HepG2 (cell line): Measurements from ENCODE around the gene PLCD4. TPM values are rescaled to one million over a fixed set of nuclear protein-coding genes. Genes with fewer than 3 reads are reported as not detected.

Experiments used
- ATF7 ChIP-seq, 2 experiments: fragments of 450-650 bp in 1 of 2; sonication (generic) in 1 of 2; formaldehyde crosslinking in 1 of 2; IDR thresholded peaks; 2 replicates each; pipeline versions ENCODE4 v1.4.0 to v1.6.1; 2016 to 2020; ENCODE audit warnings: antibody characterized with exemption in 1 of 2, mild to moderate bottlenecking in 1 of 2, missing genetic modification reagents in 1 of 2
- CBX5 ChIP-seq: sonication (generic); formaldehyde crosslinking; IDR thresholded peaks from 2 replicates; pipeline ENCODE4 v1.4.0; 2020; ENCODE audit warnings: missing genetic modification reagents, borderline replicate concordance
- DMAP1 ChIP-seq: IDR thresholded peaks from 2 replicates; pipeline ENCODE4 v1.6.1; 2016
- FOXK2 ChIP-seq: fragments of 450-650 bp; IDR thresholded peaks from 2 replicates; pipeline ENCODE4 v1.6.1; 2016
- FOXP1 ChIP-seq, 2 experiments: fragments of 450-650 bp in 1 of 2; IDR thresholded peaks; 2 replicates each; pipeline ENCODE4 v1.6.1; 2017 to 2018; ENCODE audit warnings: antibody characterized with exemption in 1 of 2
- HCFC1 ChIP-seq: fragments of 150-350 bp; IDR thresholded peaks from 2 replicates; pipeline ENCODE4 v1.6.1; 2014; ENCODE audit warnings: low read depth, low read length
- MED1 ChIP-seq: sonication (generic); formaldehyde crosslinking; IDR thresholded peaks from 2 replicates; pipeline ENCODE4 v1.4.0; 2020; ENCODE audit warnings: missing genetic modification reagents
- MYC ChIP-seq: sonication (generic); formaldehyde crosslinking; IDR thresholded peaks from 2 replicates; pipeline ENCODE4 v1.9.0; 2021; ENCODE audit warnings: missing genetic modification reagents, borderline replicate concordance
- RBFOX2 ChIP-seq: fragments of 200-400 bp; formaldehyde crosslinking; IDR thresholded peaks from 2 replicates; pipeline ENCODE4 v1.6.1; 2017; ENCODE audit warnings: low read depth, mild to moderate bottlenecking, low read length
- ZKSCAN8 ChIP-seq: IDR thresholded peaks from 2 replicates; pipeline ENCODE4 v1.6.1; 2016; ENCODE audit warnings: borderline replicate concordance, missing genetic modification reagents, missing compliant biosample characterization
- ZNF383 ChIP-seq: sonication (generic); formaldehyde crosslinking; IDR thresholded peaks from 2 replicates; pipeline ENCODE4 v1.4.0; 2020; ENCODE audit warnings: missing genetic modification reagents, mild to moderate bottlenecking, borderline replicate concordance
- ZNF550 ChIP-seq: sonication (generic); formaldehyde crosslinking; IDR thresholded peaks from 2 replicates; pipeline ENCODE4 v1.4.0; 2020; ENCODE audit warnings: mild to moderate bottlenecking, missing genetic modification reagents, borderline replicate concordance
- ZNF619 ChIP-seq: sonication (generic); formaldehyde crosslinking; IDR thresholded peaks from 2 replicates; pipeline ENCODE4 v1.4.0; 2020; ENCODE audit warnings: mild to moderate bottlenecking, missing genetic modification reagents
- polyA plus RNA-seq, 8 experiments: library from polyadenylated mRNA; depleted of rRNA in 3 of 8; stranded (reverse) in 7 of 8; unstranded in 1 of 8; fragments of >200 nt; fragmentation: Illumina TruSeq in 4 of 8; extraction: Trizol in 4 of 8; gene quantifications; 2 replicates each; pipeline versions ENCODE4 v1.2.1 to v1.2.3, GENCODE V29; 2011 to 2016; ENCODE audit warnings: low read depth in 4 of 8, missing spikeins in 1 of 8, mixed read lengths in 1 of 8; ENCODE audit not compliant: insufficient read depth in 1 of 8
- total RNA-seq, 5 experiments: library from RNA; depleted of rRNA; stranded (reverse); fragments of >200 nt; fragmentation: Illumina TruSeq; extraction: Trizol; gene quantifications; 2 replicates each; pipeline ENCODE4 v1.2.3, GENCODE V29; 2016; ENCODE audit warnings: low read depth in 1 of 5
- TF ChIP-seq, protein P1 (sequence below): sonication (generic); formaldehyde crosslinking; IDR thresholded peaks from 2 replicates; pipeline ENCODE4 v1.5.1; 2020; ENCODE audit warnings: mild to moderate bottlenecking, missing genetic modification reagents, moderate library complexity
- TF ChIP-seq, protein P2 (sequence below): sonication (generic); formaldehyde crosslinking; IDR thresholded peaks from 2 replicates; pipeline ENCODE4 v1.4.0; 2020; ENCODE audit warnings: missing genetic modification reagents, low read depth, mild to moderate bottlenecking, borderline replicate concordance
- TF ChIP-seq, protein P3 (sequence below): IDR thresholded peaks from 2 replicates; pipeline ENCODE4 v1.6.1; 2016; ENCODE audit warnings: missing genetic modification reagents, missing compliant biosample characterization
- TF ChIP-seq, protein P4 (sequence below): sonication (generic); formaldehyde crosslinking; IDR thresholded peaks from 2 replicates; pipeline ENCODE4 v1.9.0; 2022; ENCODE audit warnings: missing genetic modification reagents, mild to moderate bottlenecking, borderline replicate concordance
- TF ChIP-seq, protein P5 (sequence below): sonication (generic); formaldehyde crosslinking; IDR thresholded peaks from 2 replicates; pipeline ENCODE4 v1.5.0; 2020; ENCODE audit warnings: missing genetic modification reagents, mild to moderate bottlenecking, borderline replicate concordance
- TF ChIP-seq, protein P6 (sequence below): sonication (generic); formaldehyde crosslinking; IDR thresholded peaks from 2 replicates; pipeline ENCODE4 v1.4.0; 2020; ENCODE audit warnings: missing genetic modification reagents

The PLCD4 gene
- total and polyA plus RNA-seq, 2 of the 13 experiments (the other 11 are each of a cell fraction or from before 2014, with no cell fraction given): 0.26 TPM; not detected in 1

DNA sequence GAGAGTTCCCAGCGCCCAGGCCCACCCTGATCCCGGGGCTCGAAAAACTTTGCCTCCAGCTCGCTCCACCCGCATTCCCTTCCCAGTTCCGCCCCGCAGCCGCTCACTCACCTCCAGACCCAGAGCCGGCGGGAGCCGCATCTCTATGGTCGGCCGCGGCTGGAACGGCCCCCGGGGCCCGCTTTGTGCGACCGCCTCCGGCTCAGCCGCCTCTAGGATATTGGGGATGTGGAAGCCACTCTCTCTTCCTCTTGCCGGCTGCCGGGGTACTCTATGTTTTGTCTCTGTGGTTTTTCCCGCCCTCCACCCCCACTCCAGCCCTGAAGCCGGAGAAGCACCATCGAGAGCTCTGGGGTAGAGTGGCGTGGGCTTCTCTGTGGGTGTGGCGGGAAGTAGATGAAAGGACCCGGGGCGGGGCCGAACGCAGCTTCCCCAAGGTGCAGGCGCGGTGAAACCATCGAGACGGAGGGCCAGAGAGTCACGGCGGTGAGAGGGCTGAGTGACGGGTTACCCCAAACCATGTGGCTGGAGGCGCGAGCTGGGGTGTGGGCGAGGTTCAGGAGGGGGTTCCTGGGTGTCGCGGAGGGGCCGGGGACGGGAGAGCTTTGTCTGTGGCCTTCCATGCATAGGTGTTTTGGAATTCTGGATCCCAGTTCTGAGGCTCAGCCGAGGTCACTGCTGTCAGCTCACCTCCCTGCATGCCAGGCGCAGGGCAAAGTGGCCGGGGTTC is 51.7 kb downstream of the PLCD4 start, which contains the start of the genes BCS1L and ZNF142 (continued):
- no peak for TF ChIP-seq ATF7 (IDR thresholded peaks at IDR 0.05)
- TF ChIP-seq ATF7 (CRISPR knock-in tag; IDR thresholded peaks at IDR 0.05): no peak; the same call in 1 of the 2 replicates
- peak; percentile 40 for TF ChIP-seq HCFC1
- TF ChIP-seq, protein P1, sequence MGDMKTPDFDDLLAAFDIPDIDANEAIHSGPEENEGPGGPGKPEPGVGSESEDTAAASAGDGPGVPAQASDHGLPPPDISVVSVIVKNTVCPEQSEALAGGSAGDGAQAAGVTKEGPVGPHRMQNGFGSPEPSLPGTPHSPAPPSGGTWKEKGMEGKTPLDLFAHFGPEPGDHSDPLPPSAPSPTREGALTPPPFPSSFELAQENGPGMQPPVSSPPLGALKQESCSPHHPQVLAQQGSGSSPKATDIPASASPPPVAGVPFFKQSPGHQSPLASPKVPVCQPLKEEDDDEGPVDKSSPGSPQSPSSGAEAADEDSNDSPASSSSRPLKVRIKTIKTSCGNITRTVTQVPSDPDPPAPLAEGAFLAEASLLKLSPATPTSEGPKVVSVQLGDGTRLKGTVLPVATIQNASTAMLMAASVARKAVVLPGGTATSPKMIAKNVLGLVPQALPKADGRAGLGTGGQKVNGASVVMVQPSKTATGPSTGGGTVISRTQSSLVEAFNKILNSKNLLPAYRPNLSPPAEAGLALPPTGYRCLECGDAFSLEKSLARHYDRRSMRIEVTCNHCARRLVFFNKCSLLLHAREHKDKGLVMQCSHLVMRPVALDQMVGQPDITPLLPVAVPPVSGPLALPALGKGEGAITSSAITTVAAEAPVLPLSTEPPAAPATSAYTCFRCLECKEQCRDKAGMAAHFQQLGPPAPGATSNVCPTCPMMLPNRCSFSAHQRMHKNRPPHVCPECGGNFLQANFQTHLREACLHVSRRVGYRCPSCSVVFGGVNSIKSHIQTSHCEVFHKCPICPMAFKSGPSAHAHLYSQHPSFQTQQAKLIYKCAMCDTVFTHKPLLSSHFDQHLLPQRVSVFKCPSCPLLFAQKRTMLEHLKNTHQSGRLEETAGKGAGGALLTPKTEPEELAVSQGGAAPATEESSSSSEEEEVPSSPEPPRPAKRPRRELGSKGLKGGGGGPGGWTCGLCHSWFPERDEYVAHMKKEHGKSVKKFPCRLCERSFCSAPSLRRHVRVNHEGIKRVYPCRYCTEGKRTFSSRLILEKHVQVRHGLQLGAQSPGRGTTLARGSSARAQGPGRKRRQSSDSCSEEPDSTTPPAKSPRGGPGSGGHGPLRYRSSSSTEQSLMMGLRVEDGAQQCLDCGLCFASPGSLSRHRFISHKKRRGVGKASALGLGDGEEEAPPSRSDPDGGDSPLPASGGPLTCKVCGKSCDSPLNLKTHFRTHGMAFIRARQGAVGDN: peak; percentile 88
- peak; percentile 73; the same call in 1 of the 2 replicates for TF ChIP-seq CBX5 (CRISPR knock-in tag)
- peak; percentile 82 for TF ChIP-seq RBFOX2
- no peak for TF ChIP-seq FOXP1 (IDR thresholded peaks at IDR 0.05)
- peak; percentile 16 for TF ChIP-seq FOXP1 (CRISPR knock-in tag; IDR thresholded peaks at IDR 0.05)
- TF ChIP-seq, protein P2, sequence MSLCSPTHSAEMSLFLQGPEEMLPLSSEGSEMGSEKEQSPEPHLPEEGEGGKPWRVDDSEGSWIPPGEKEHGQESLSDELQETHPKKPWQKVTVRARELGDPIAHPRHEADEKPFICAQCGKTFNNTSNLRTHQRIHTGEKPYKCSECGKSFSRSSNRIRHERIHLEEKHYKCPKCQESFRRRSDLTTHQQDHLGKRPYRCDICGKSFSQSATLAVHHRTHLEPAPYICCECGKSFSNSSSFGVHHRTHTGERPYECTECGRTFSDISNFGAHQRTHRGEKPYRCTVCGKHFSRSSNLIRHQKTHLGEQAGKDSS (CRISPR knock-in tag): peak; percentile 89; the same call in 1 of the 2 replicates
- TF ChIP-seq ZNF383 (CRISPR knock-in tag): peak; percentile 87; the same call in 1 of the 2 replicates
- TF ChIP-seq ZKSCAN8 (CRISPR knock-in tag): no peak
- TF ChIP-seq FOXK2: no peak
- TF ChIP-seq ZNF550 (CRISPR knock-in tag): no peak
- TF ChIP-seq, protein P3, sequence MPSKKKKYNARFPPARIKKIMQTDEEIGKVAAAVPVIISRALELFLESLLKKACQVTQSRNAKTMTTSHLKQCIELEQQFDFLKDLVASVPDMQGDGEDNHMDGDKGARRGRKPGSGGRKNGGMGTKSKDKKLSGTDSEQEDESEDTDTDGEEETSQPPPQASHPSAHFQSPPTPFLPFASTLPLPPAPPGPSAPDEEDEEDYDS (CRISPR knock-in tag): peak; percentile 86
- peak; percentile 97 for TF ChIP-seq DMAP1 (CRISPR knock-in tag)
- TF ChIP-seq, protein P4, sequence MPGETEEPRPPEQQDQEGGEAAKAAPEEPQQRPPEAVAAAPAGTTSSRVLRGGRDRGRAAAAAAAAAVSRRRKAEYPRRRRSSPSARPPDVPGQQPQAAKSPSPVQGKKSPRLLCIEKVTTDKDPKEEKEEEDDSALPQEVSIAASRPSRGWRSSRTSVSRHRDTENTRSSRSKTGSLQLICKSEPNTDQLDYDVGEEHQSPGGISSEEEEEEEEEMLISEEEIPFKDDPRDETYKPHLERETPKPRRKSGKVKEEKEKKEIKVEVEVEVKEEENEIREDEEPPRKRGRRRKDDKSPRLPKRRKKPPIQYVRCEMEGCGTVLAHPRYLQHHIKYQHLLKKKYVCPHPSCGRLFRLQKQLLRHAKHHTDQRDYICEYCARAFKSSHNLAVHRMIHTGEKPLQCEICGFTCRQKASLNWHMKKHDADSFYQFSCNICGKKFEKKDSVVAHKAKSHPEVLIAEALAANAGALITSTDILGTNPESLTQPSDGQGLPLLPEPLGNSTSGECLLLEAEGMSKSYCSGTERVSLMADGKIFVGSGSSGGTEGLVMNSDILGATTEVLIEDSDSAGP: peak; percentile 85
- TF ChIP-seq, protein P5, sequence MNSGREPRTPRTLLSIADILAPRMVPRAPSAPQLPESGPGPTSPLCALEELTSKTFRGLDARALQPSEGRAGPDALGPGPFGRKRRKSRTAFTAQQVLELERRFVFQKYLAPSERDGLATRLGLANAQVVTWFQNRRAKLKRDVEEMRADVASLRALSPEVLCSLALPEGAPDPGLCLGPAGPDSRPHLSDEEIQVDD (CRISPR knock-in tag): no peak
- peak; percentile 97 for TF ChIP-seq MYC (CRISPR knock-in tag)
- TF ChIP-seq, protein P6, sequence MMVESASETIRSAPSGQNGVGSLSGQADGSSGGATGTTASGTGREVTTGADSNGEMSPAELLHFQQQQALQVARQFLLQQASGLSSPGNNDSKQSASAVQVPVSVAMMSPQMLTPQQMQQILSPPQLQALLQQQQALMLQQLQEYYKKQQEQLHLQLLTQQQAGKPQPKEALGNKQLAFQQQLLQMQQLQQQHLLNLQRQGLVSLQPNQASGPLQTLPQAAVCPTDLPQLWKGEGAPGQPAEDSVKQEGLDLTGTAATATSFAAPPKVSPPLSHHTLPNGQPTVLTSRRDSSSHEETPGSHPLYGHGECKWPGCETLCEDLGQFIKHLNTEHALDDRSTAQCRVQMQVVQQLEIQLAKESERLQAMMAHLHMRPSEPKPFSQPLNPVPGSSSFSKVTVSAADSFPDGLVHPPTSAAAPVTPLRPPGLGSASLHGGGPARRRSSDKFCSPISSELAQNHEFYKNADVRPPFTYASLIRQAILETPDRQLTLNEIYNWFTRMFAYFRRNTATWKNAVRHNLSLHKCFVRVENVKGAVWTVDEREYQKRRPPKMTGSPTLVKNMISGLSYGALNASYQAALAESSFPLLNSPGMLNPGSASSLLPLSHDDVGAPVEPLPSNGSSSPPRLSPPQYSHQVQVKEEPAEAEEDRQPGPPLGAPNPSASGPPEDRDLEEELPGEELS (CRISPR knock-in tag): peak; percentile 56
- TF ChIP-seq MED1 (CRISPR knock-in tag): peak; percentile 62; the same call in 1 of the 2 replicates
- peak; percentile 57; the same call in 1 of the 2 replicates for TF ChIP-seq ZNF619
